GM12878 (cell line): ENCODE data around the gene RHOBTB1. TPM values are rescaled to one million over a fixed set of nuclear protein-coding genes. Genes with fewer than 3 reads are reported as not detected.

Experiments
- ATAC-seq: fragments of 200-7000 bp; cut with Tn5 transposase; 3 replicates; pipeline ENCODE4 v1.9.1; 2020; ENCODE audit warnings: mild to moderate bottlenecking, moderate library complexity
- BruUV-seq: library from RNA; stranded (reverse); fragments of 400-500 nt; replicated peaks from 2 replicates; lab custom pipeline; 2021; lab: Mats Ljungman, UMichigan
- CTCF ChIA-PET: fragments of 300-600 bp; sonication (Branson Sonifier 250); formaldehyde crosslinking; extraction: SDS; loops from one replicate; lab custom pipeline; 2021; ENCODE audit warnings: inconsistent platforms; lab: Yijun Ruan, JAX
- POLR2A ChIA-PET: fragments of 350-600 bp; formaldehyde crosslinking; extraction: SDS; loops from one replicate; lab custom pipeline; 2021; ENCODE audit warnings: inconsistent platforms; lab: Charles Lee
- RAD21 ChIA-PET: fragments of 300-600 bp; sonication (Branson Sonifier 250); formaldehyde crosslinking; loops from one replicate; lab custom pipeline; 2023; ENCODE audit warnings: antibody characterized with exemption; ENCODE audit not compliant: unreplicated experiment; lab: Charles Lee
- SMC1A ChIA-PET: fragments of 300-600 bp; sonication (Branson Sonifier 250); formaldehyde crosslinking; loops from one replicate; lab custom pipeline; 2023; ENCODE audit not compliant: unreplicated experiment, uncharacterized antibody; lab: Charles Lee
- DNase-seq: peaks from one replicate; pipeline ENCODE4 v3.0.0-alpha.2; 2011; ENCODE audit warnings: low read depth, low spot score
- FAIRE-seq: peaks from 3 replicates; lab custom pipeline; 2011; peaks lifted over from hg19 to GRCh38; lab: Jason Lieb, UNC
- H2AFZ ChIP-seq: 2 replicates; pipeline ENCODE4 v1.6.0; 2011; ENCODE audit warnings: low read depth, low read length, control low read depth; ENCODE audit not compliant: control insufficient read depth
- H3K27ac ChIP-seq: 2 replicates; pipeline ENCODE4 v1.5.1; 2011; ENCODE audit warnings: control low read depth; ENCODE audit not compliant: control insufficient read depth, insufficient read depth
- H3K27me3 ChIP-seq, 2 experiments: replicated peaks in 1 of 2; 2 replicates each; pipeline versions ENCODE4 v1.6.0 to v1.6.1; 2011; ENCODE audit warnings: low read length in 1 of 2; ENCODE audit not compliant: control insufficient read depth in 2 of 2, insufficient read depth in 2 of 2
- H3K36me3 ChIP-seq, 2 experiments: 2 replicates each; pipeline ENCODE4 v1.5.1; 2011; ENCODE audit warnings: low read length in 1 of 2; ENCODE audit not compliant: control insufficient read depth in 2 of 2, insufficient read depth in 2 of 2
- H3K4me1 ChIP-seq: 2 replicates; pipeline ENCODE4 v1.6.1; 2011; ENCODE audit warnings: mild to moderate bottlenecking, low read length, moderate library complexity, mixed read lengths; ENCODE audit not compliant: control insufficient read depth, insufficient read depth
- H3K4me2 ChIP-seq: 2 replicates; pipeline ENCODE4 v1.6.0; 2011; ENCODE audit warnings: control low read depth; ENCODE audit not compliant: control insufficient read depth, insufficient read depth
- H3K4me3 ChIP-seq: fragments of 200-600 bp; sonication (generic); 2 replicates; pipeline ENCODE4 v1.5.1; 2016
- H3K79me2 ChIP-seq: 2 replicates; pipeline ENCODE4 v1.6.0; 2011; ENCODE audit warnings: low read length; ENCODE audit not compliant: control insufficient read depth, insufficient read depth
- H3K9ac ChIP-seq: 2 replicates; pipeline ENCODE4 v1.8.0; 2011; ENCODE audit warnings: low read length, control low read depth, mixed read lengths; ENCODE audit not compliant: control insufficient read depth, insufficient read depth
- H3K9me3 ChIP-seq: replicated peaks from 3 replicates; pipeline ENCODE4 v1.5.1; 2011; ENCODE audit warnings: mild to moderate bottlenecking, low read length; ENCODE audit not compliant: control insufficient read depth, insufficient read depth
- H4K20me1 ChIP-seq: 2 replicates; pipeline ENCODE4 v1.6.0; 2011; ENCODE audit not compliant: control insufficient read depth, insufficient read depth
- ATF7 ChIP-seq: fragments of 450-650 bp; IDR thresholded peaks from 2 replicates; pipeline ENCODE4 v1.6.1; 2016; ENCODE audit warnings: low read depth, mild to moderate bottlenecking
- BMI1 ChIP-seq: fragments of 450-650 bp; IDR thresholded peaks from 2 replicates; pipeline ENCODE4 v1.6.1; 2016; ENCODE audit warnings: mild to moderate bottlenecking, moderate library complexity, borderline replicate concordance
- CHD2 ChIP-seq: IDR thresholded peaks from 2 replicates; pipeline ENCODE4 v1.6.1; 2011; ENCODE audit warnings: low read depth, low read length, improper control_type of control experiment, borderline replicate concordance
- E2F8 ChIP-seq: fragments of 450-650 bp; IDR thresholded peaks from 2 replicates; pipeline ENCODE4 v1.6.1; 2018; ENCODE audit warnings: mild to moderate bottlenecking, low read depth, moderate library complexity; ENCODE audit not compliant: partially characterized antibody
- EZH2 ChIP-seq: IDR thresholded peaks from 2 replicates; pipeline ENCODE4 v1.6.1; 2012; ENCODE audit warnings: low read depth, mild to moderate bottlenecking, control low read depth, inconsistent platforms, low read length, borderline replicate concordance; ENCODE audit not compliant: control insufficient read depth
- LARP7 ChIP-seq: fragments of 450-650 bp; IDR thresholded peaks from 2 replicates; pipeline ENCODE4 v1.6.1; 2017; ENCODE audit warnings: mild to moderate bottlenecking
- MEF2A ChIP-seq: IDR thresholded peaks from 2 replicates; pipeline ENCODE4 v1.6.1; 2011; ENCODE audit warnings: low read depth, mild to moderate bottlenecking, low read length, moderate library complexity; ENCODE audit not compliant: insufficient read depth
- MYB ChIP-seq: fragments of 150-350 bp; IDR thresholded peaks from 2 replicates; pipeline ENCODE4 v1.6.1; 2014; ENCODE audit warnings: mild to moderate bottlenecking, low read depth, low read length, borderline replicate concordance
- NBN ChIP-seq: fragments of 450-650 bp; IDR thresholded peaks from 2 replicates; pipeline ENCODE4 v1.6.1; 2016
- NFYB ChIP-seq: IDR thresholded peaks from 2 replicates; pipeline ENCODE4 v1.6.1; 2011; ENCODE audit warnings: low read depth, mild to moderate bottlenecking, low read length, improper control_type of control experiment, moderate library complexity; ENCODE audit not compliant: insufficient read depth
- NR2C1 ChIP-seq: fragments of 450-650 bp; IDR thresholded peaks from 2 replicates; pipeline ENCODE4 v1.6.1; 2017; ENCODE audit warnings: antibody characterized with exemption, mild to moderate bottlenecking, moderate library complexity
- PML ChIP-seq: IDR thresholded peaks from 2 replicates; pipeline ENCODE4 v1.6.1; 2012; ENCODE audit warnings: low read length, inconsistent platforms
- POLR2AphosphoS5 ChIP-seq: IDR thresholded peaks from 2 replicates; pipeline ENCODE4 v1.6.1; 2011; ENCODE audit warnings: mild to moderate bottlenecking, low read length, inconsistent platforms
- RAD21 ChIP-seq: IDR thresholded peaks from 2 replicates; pipeline ENCODE4 v1.6.1; 2011; ENCODE audit warnings: mild to moderate bottlenecking, low read depth, low read length, moderate library complexity; ENCODE audit not compliant: insufficient read depth
- TBL1XR1 ChIP-seq: IDR thresholded peaks from 2 replicates; pipeline ENCODE4 v1.6.1; 2012; ENCODE audit warnings: low read depth, low read length, improper control_type of control experiment
- TCF7 ChIP-seq: IDR thresholded peaks from 2 replicates; pipeline ENCODE4 v1.6.1; 2014; ENCODE audit warnings: antibody characterized with exemption, borderline replicate concordance
- WRNIP1 ChIP-seq: IDR thresholded peaks from 2 replicates; pipeline ENCODE4 v1.6.1; 2011; ENCODE audit warnings: low read depth, low read length, improper control_type of control experiment, borderline replicate concordance
- WGBS: methylation state at CpG from one replicate; pipeline ENCODE4 v1.1.6; 2016; ENCODE audit warnings: low lambda C conversion rate; ENCODE audit not compliant: insufficient replicate concordance, insufficient coverage; ENCODE audit errors: missing lambda C conversion rate; 5-methylcytosine and 5-hydroxymethylcytosine counted together
- in situ Hi-C: fragments of 300-500 bp; cut with MboI; formaldehyde crosslinking; loops from 9 replicates; pipeline ENCODE4 v1.14.3; 2018; ENCODE audit warnings: mixed read lengths
- intact Hi-C: fragments of 100-400 bp; cut with micrococcal nuclease; formaldehyde crosslinking; loops from one replicate; pipeline ENCODE4 v1.14.2; 2022; ENCODE audit not compliant: unreplicated experiment
- polyA plus RNA-seq, 11 experiments: library from polyadenylated mRNA; depleted of rRNA in 4 of 11; unstranded in 6 of 11; stranded (reverse) in 5 of 11; fragments of >200 nt; fragmentation: Nextera tagmentation in 4 of 11; fragmentation: Illumina TruSeq in 1 of 11; extraction: Ambion mirVana in 4 of 11; extraction: Trizol in 1 of 11; gene quantifications; 1 replicate in 1 of 11; 2 replicates in 10 of 11; pipeline versions ENCODE4 v1.2.1 to v1.2.3, GENCODE V29; 2011 to 2016; ENCODE audit warnings: inconsistent platforms in 2 of 11, missing spikeins in 2 of 11, low read depth in 1 of 11
- total RNA-seq, 4 experiments: library from RNA; depleted of rRNA in 3 of 4; stranded (reverse); fragments of >200 nt in 3 of 4; fragmentation: Illumina TruSeq in 1 of 4; extraction: Trizol in 1 of 4; gene quantifications; 2 replicates each; pipeline versions ENCODE4 v1.2.1 to v1.2.3, GENCODE V29; 2013 to 2021

RHOBTB1 gene
- total and polyA plus RNA-seq, 10 of the 15 experiments (the other 5 are each of a cell fraction or from before 2014, with no cell fraction given) = not detected

DNA sequence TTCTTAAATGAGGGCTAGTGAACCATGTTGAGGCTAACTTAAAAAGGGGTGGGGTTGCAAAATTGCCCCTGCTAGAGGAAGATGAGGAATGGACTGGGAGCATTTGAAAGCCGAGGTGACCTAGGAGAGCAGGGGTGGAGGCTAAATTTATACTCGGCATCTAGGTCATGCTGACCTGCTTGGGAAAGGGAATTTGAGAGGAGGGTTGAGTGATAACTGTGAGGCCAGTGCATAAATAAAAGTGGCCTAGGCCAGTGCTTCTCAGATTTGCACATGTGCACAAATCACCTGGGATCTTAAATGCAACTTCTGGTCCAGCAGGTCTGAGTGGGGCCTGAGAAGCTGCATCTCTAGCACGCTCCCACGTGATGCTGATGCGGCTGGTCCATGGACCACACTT lies 95.3 kb downstream of the RHOBTB1 start:
- CTCF ChIA-PET = no interaction called here
- TF ChIP-seq EZH2 (no peak), BMI1 (no peak), PML (no peak), E2F8 (no peak), ATF7 (no peak), NFYB (no peak), TCF7 (no peak), NR2C1 (no peak), NBN (no peak), CHD2 (no peak), MEF2A (no peak), MYB (no peak), RAD21 (no peak), WRNIP1 (no peak), TBL1XR1 (no peak), POLR2AphosphoS5 (no peak), LARP7 (no peak)
- H3K4me1 ChIP-seq = no peaks in the 10 kb centered on the region
- BruUV-seq = no TSS peak
- no peak for DNase-seq
- no peaks in the 10 kb centered on the region for H3K9me3 ChIP-seq
- no peak overlapping the region for H3K4me2 ChIP-seq
- no peak overlapping the region for H3K27ac ChIP-seq
- SMC1A ChIA-PET = no interaction called here
- 61% methylated on average over 5 of the region's 5 CpGs for WGBS
- H3K4me3 ChIP-seq = no peak overlapping the region
- H3K9ac ChIP-seq = no peak overlapping the region
- H3K79me2 ChIP-seq = no peaks in the 10 kb centered on the region
- POLR2A ChIA-PET = no interaction called here
- H2AFZ ChIP-seq = no peak overlapping the region
- ATAC-seq = no peak
- intact Hi-C loops = no loop called here
- H3K27me3 ChIP-seq = no peaks in the 10 kb centered on the region
- H4K20me1 ChIP-seq = no peaks in the 10 kb centered on the region
- in situ Hi-C loops = no loop called here
- no peak for FAIRE-seq
- RAD21 ChIA-PET = no interaction called here
- H3K36me3 ChIP-seq = no peaks in the 10 kb centered on the region
